Adrenal gland (tissue), 5 donors: ENCODE results near the gene TEAD4.

Experiments
- CTCF ChIP-seq, 6 experiments: fragments of 450-650 bp in 4 of 6; fragments of 200-600 bp in 2 of 6; sonication (generic) in 1 of 6; IDR thresholded peaks; 1 replicate in 5 of 6; 2 replicates in 1 of 6; pipeline versions ENCODE4 v1.5.1 to v1.8.0; 2016 to 2021; ENCODE audit warnings: antibody characterized with exemption in 6 of 6, mild to moderate bottlenecking in 2 of 6, moderate library complexity in 1 of 6
- POLR2A ChIP-seq, 2 donors: fragments of 450-650 bp; IDR thresholded peaks; one replicate each; pipeline ENCODE4 v1.6.1; 2017; ENCODE audit warnings: antibody characterized with exemption in 2 of 2, mild to moderate bottlenecking in 2 of 2, moderate library complexity in 1 of 2
- donor health status: DM: no; HTN: no; CAD: no.

- no peak for TF ChIP-seq CTCF (IDR thresholded peaks at IDR 0.05)
- no peak for TF ChIP-seq POLR2A (IDR thresholded peaks at IDR 0.05)
Observed at GRCh38 chr12:3081091-3081490, 121.9 kb downstream of the TEAD4 start.
